CD4-positive, alpha-beta T cell treated with Interleukin-21 for 1 hour (primary cell): ENCODE data around the gene SLC29A1.

Experiments used
- DNase-seq: peaks from one replicate; pipeline ENCODE4 v3.0.0-alpha.2; 2020

Gene SLC29A1

GRCh38 chr6:44270526-44271405, 47.4 kb downstream of the SLC29A1 start:
- no peak for DNase-seq

DNA sequence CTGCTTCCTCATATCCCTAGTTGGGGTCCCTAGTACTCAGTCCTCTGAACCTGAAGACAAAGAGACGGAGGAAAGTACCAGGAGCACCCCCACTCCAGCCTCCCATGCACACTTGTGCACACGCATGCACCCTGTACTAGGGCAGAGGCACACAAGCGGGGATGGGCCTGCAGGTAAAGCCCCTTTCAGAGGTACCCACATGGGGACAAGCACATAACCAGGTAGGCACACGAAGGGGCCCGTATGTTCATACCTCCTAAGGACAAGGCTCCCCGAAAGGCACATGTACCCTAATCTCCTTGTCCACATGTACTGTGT, 48.0 kb downstream of the SLC29A1 start:
- DNase-seq: no peak

- DNase-seq: no peak
These were observed 48.5 kb downstream of the SLC29A1 start for GRCh38 chr6:44271914-44272313.

- no peak for DNase-seq
These were observed 49.1 kb downstream of the SLC29A1 start for GRCh38 chr6:44272529-44272928.

- DNase-seq: no peak
These were observed 49.7 kb downstream of the SLC29A1 start for GRCh38 chr6:44272999-44273566.

- no peak for DNase-seq
These were observed 50.2 kb downstream of the SLC29A1 start for GRCh38 chr6:44273617-44274016.

DNA sequence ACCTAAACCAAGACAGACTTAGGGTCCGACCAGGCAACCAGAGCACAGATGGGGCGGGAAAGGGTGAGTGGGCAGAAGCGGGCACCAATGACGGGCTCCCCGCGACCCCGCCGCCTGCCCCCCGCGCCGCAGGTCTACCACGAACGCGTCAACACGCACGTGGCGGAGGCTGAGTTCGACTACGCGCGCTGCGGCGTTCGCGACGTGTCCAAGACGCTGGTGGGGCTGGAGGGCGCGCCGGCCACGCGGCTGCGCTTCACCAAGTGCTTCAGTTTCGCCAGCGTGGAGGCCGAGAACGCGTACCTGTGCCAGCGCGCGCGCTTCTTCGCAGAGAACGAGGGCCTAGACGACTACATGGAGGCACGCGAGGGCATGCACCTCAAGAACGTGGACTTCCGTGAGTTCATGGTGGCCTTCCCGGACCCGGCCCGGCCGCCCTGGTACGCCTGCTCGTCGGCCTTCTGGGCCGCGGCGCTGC, 51.9 kb downstream of the SLC29A1 start:
- no peak for DNase-seq

GRCh38 chr6:44275749-44276648, 52.6 kb downstream of the SLC29A1 start:
- DNase-seq: no peak

DNA sequence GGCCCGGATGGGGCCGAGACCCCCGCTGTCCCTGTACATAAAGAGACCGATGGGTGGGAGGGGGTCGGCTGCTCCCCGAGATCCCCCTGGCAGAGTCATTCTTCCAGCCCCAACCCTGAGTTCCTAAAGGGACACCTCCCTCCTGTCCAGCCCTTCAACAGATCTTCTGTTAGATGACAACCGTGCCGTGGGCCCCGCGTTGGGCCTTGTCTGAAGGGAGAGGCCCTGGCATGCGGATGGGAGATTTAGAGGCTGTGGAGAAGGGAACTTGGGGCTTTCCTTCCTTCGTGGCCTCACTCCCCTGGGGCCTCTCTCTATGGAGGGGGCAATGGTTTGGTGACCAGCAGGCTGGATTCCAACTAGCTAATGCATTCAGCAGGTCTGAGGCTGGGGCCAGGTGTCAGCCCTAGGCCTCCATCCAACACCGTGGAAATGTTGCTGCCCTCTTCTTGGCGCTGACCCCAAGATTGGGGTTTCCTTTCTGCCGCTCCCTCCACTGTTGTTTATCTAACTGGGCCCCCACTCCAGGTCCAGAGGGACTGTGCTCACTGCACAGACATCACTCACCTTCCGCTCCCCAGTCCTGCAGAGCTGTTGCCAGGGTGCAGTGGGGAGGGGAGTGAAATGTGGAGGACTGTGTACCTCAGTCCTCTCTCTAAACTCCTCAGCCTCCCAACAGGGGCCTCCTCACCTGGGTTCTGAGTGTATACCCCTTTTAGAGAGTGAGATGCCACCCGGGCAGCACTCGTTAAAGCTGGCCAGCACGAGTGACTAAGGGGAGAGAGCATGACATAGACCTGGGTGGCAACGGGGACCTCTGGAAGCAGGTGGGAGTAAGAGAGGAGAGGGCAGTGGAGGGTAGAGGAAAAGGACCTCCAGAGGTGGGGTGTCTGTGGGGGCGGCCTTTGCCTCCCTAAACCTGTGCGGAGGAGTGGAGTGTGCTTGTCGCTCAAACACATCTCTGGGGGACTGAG, 53.6 kb downstream of the SLC29A1 start:
- no peak for DNase-seq

DNA sequence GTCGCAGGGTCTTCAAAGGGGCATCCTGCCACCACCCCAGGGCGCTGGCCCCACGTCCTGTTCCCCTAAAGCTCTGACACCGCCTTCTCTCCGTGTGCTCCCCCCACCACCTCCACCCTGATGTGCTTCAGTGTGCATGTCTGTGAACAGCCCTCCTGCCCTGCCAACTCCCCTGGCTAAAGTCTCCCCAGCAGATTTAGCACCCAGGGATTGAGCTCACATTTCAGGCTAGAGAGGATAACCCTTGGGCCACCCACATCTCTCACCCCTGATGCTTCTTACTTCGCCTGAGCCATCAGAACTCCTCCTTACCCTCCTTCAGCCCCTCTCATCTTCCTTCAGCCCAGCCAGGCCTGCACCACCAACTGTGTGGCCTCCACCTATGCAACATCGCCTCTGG, 54.4 kb downstream of the SLC29A1 start:
- no peak for DNase-seq

DNA sequence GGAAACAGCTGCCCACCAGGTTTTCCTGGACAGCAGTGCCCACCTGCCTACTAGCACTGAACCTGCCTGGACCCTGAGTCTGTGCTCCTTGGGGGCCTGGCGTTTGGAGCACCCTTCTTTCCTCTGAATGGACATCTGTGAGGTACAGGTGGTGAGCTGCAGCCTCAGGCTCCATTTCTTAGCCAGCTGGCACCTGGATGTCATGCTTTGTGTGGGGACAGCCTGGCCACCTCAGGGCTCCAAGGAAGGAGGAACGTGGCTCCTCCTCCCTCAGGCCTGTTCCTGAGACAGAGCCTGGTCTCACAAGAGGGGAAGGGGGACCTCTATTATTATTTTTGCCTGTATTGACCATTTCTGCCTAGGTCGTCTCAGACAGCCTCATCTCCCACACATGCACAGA, 54.9 kb downstream of the SLC29A1 start:
- no peak for DNase-seq

- no peak for DNase-seq
These were observed 55.6 kb downstream of the SLC29A1 start for GRCh38 chr6:44278774-44279697.
